Measurements from ENCODE around the gene BAG2. TPM values are rescaled to one million over a fixed set of nuclear protein-coding genes. Genes with fewer than 3 reads are reported as not detected.

Gene BAG2
- polyA plus RNA-seq, 3 donors, result 0.09 to 0.21 (median 0.20) TPM

- Histone ChIP-seq H3K4me3 (replicated peaks in 1 of 3; ENCODE audit: low read depth in 2 of 3, low read length in 3 of 3) (no peak overlapping the region), H3K4me2 (replicated peaks; ENCODE audit: extremely low read depth, low read length, poor library complexity, severe bottlenecking) (no peak overlapping the region), H3K9ac (ENCODE audit: insufficient read depth, low read length, poor library complexity, severe bottlenecking) (no peak overlapping the region), H3K27ac (ENCODE audit: low read depth in 1 of 2, low read length in 2 of 2) (no peak overlapping the region), H3K9me3 (replicated peaks in 1 of 2; ENCODE audit: control insufficient read depth in 1 of 2, insufficient read depth in 1 of 2, low read length in 2 of 2) (no peaks in the 10 kb centered on the region), H3K27me3 (ENCODE audit: control insufficient read depth in 2 of 2, insufficient read depth in 2 of 2, low read length in 2 of 2) (peaks cover 5 to 7% of the 10 kb centered on the region in 2 donors), H3K4me1 (ENCODE audit: control insufficient read depth in 1 of 2, insufficient read depth in 2 of 2, low read length in 2 of 2) (peaks cover 6 to 11% of the 10 kb centered on the region in 2 donors), H2AFZ (ENCODE audit: insufficient read depth, low read depth, low read length, poor library complexity, severe bottlenecking) (no peak overlapping the region), H3K36me3 (replicated peaks in 1 of 2; ENCODE audit: control insufficient read depth in 1 of 2, insufficient read depth in 2 of 2, low read length in 2 of 2) (no peaks in the 10 kb centered on the region), H4K20me1 (ENCODE audit: insufficient read depth, low read length) (no peaks in the 10 kb centered on the region), H3K79me2 (ENCODE audit: insufficient read depth, low read length) (no peaks in the 10 kb centered on the region)
- H3K27me3 Mint-ChIP-seq (ENCODE audit: low read depth in 3 of 3), result peaks cover 5 to 17% (median 10%) of the 10 kb centered on the region in 3 donors
- DNase-seq, result no peak
- peaks cover 13% of the 10 kb centered on the region for H3K4me1 Mint-ChIP-seq
- no peak for TF ChIP-seq CTCF (IDR thresholded peaks at IDR 0.05)
- 96% methylated on average over 4 of the region's 11 CpGs for WGBS (ENCODE audit: insufficient coverage)
- H3K9me3 Mint-ChIP-seq, result peaks cover 2 to 6% (median 5%) of the 10 kb centered on the region in 7 donors
- no peak overlapping the region for H3K27ac Mint-ChIP-seq
- H3K36me3 Mint-ChIP-seq, result no peaks in the 10 kb centered on the region
- intact Hi-C loops (cut with micrococcal nuclease), result no loop called here
- H3K4me3 Mint-ChIP-seq, result no peak overlapping the region
These were observed 45.1 kb downstream of the BAG2 start for GRCh38 chr6:57217270-57217669.

GRCh38 chr6:57220083-57220703 lies 48.1 kb downstream of the BAG2 start:
- WGBS (ENCODE audit: insufficient coverage), result 100% methylated on average over 1 of the region's 2 CpGs
- H3K36me3 Mint-ChIP-seq, result no peaks in the 10 kb centered on the region
- Histone ChIP-seq H3K27me3 (ENCODE audit: control insufficient read depth in 2 of 2, insufficient read depth in 2 of 2, low read length in 2 of 2) (peaks cover 8 to 18% of the 10 kb centered on the region in 2 donors), H3K4me3 (replicated peaks in 1 of 3; ENCODE audit: low read depth in 2 of 3, low read length in 3 of 3) (no peak overlapping the region), H3K9me3 (replicated peaks in 1 of 2; ENCODE audit: control insufficient read depth in 1 of 2, insufficient read depth in 1 of 2, low read length in 2 of 2) (no peaks in the 10 kb centered on the region), H3K4me1 (ENCODE audit: control insufficient read depth in 1 of 2, insufficient read depth in 2 of 2, low read length in 2 of 2) (peaks cover 12 to 20% of the 10 kb centered on the region in 2 donors), H3K27ac (ENCODE audit: low read depth in 1 of 2, low read length in 2 of 2) (no peak overlapping the region), H4K20me1 (ENCODE audit: insufficient read depth, low read length) (no peaks in the 10 kb centered on the region), H3K79me2 (ENCODE audit: insufficient read depth, low read length) (no peaks in the 10 kb centered on the region), H3K4me2 (replicated peaks; ENCODE audit: extremely low read depth, low read length, poor library complexity, severe bottlenecking) (no peak overlapping the region), H3K9ac (ENCODE audit: insufficient read depth, low read length, poor library complexity, severe bottlenecking) (no peak overlapping the region), H2AFZ (ENCODE audit: insufficient read depth, low read depth, low read length, poor library complexity, severe bottlenecking) (no peak overlapping the region), H3K36me3 (replicated peaks in 1 of 2; ENCODE audit: control insufficient read depth in 1 of 2, insufficient read depth in 2 of 2, low read length in 2 of 2) (no peaks in the 10 kb centered on the region)
- TF ChIP-seq CTCF (IDR thresholded peaks at IDR 0.05), result no peak
- peaks cover 14 to 25% (median 15%) of the 10 kb centered on the region in 3 donors for H3K27me3 Mint-ChIP-seq (ENCODE audit: low read depth in 3 of 3)
- peaks cover 20% of the 10 kb centered on the region for H3K4me1 Mint-ChIP-seq
- H3K4me3 Mint-ChIP-seq, result no peak overlapping the region
- no peak for DNase-seq
- H3K9me3 Mint-ChIP-seq, result peaks cover 0 to 4% (median under 1%) of the 10 kb centered on the region in 7 donors
- no peak overlapping the region for H3K27ac Mint-ChIP-seq
- intact Hi-C loops (cut with micrococcal nuclease), result no loop called here
